Heart left ventricle (tissue), 13 donors: Measurements from ENCODE around the gene SARNP.

Experiments
- CTCF ChIP-seq, 12 donors: fragments of 200-600 bp; sonication (generic) in 4 of 12; IDR thresholded peaks; one replicate each; pipeline versions ENCODE4 v1.5.0 to v1.8.0; 2018 to 2022; ENCODE audit warnings: antibody characterized with exemption in 12 of 12, mild to moderate bottlenecking in 5 of 12
- POLR2A ChIP-seq, 2 donors: fragments of 450-650 bp; IDR thresholded peaks; one replicate each; pipeline ENCODE4 v1.6.1; 2017; ENCODE audit warnings: antibody characterized with exemption in 2 of 2, mild to moderate bottlenecking in 2 of 2, moderate library complexity in 2 of 2
- donor health status: ischemic (EF 13 %, LVEDD 7.1; RV severe dilation, severe dysfunction).
- donor health status: DM: no; HTN: yes; CAD: no.
- donor health status: DM: no; HTN: no; CAD: no.
- donor health status: ischemic (EF 25% LVEDD 6.9; RV normal size, moderate dysfunction).
- donor health status: ischemic (EF 25% LVEDD 5.7; RV mildly dilated, moderate dysfunction).
- donor health status: ischemic (EF 35%, LVEDD 5.7; RV mildly dilated, moderate dysfunction).
- donor health status: nonischemic (EF 11% LVEDD 7.7; RV severe dilation, severe dysfunction).
- donor health status: DM: yes; HTN: yes; CAD: no.
- donor health status: PGD.
- donor health status: ischemic (EF 29% LVEDD 5.4; RV normal size, mild dysfunction).
- donor health status: nonischemic (EF 23%, LVEDD 6.1; RV moderate dilation, normal function).

DNA sequence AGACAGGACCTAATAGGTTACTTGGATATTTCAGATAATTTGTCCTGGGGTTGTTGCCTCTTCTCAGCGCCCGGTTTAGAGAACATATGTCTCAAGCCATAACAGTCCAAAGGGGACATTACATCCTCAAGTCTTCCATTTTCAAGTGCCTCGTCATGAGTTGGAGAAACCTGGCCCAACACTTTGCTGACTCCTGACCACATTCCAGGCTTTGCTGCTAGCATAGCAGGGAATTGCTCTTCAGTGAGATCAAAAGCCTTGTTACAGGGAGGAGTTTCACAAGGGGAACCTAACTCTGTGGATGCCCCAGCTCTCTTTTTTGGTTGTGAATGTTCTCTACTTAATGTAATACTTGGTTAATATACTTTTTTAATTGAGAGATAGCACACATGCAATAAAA, 33.4 kb upstream of the SARNP start:
- TF ChIP-seq CTCF (IDR thresholded peaks at IDR 0.05): no peak
- TF ChIP-seq POLR2A (IDR thresholded peaks at IDR 0.05): no peak
